HG03135 (cell line): ENCODE data around the gene P2RY6.

Experiments
- ATAC-seq: cut with Tn5 transposase; IDR thresholded peaks from one replicate; pipeline ENCODE4 v1.9.1; 2021; ENCODE audit warnings: mild to moderate bottlenecking, moderate library complexity; ENCODE audit not compliant: unreplicated experiment

The P2RY6 gene

GRCh38 chr11:73236854-73237253 lies 35.3 kb upstream of the P2RY6 start:
- no peak for ATAC-seq

GRCh38 chr11:73237471-73238290 lies 34.5 kb upstream of the P2RY6 start:
- no peak for ATAC-seq

GRCh38 chr11:73239111-73239521 lies 33.0 kb upstream of the P2RY6 start:
- ATAC-seq = no peak

- ATAC-seq = no peak
Measured at GRCh38 chr11:73239571-73240189, 32.5 kb upstream of the P2RY6 start.

GRCh38 chr11:73240190-73240781 lies 31.9 kb upstream of the P2RY6 start:
- no peak for ATAC-seq

GRCh38 chr11:73241300-73241699 lies 30.8 kb upstream of the P2RY6 start:
- ATAC-seq = no peak

- no peak for ATAC-seq
Measured at GRCh38 chr11:73242251-73243092, 29.7 kb upstream of the P2RY6 start.

- ATAC-seq = no peak
Measured at GRCh38 chr11:73243093-73243485, 29.0 kb upstream of the P2RY6 start.

GRCh38 chr11:73244589-73245240 lies 27.4 kb upstream of the P2RY6 start:
- no peak for ATAC-seq

GRCh38 chr11:73245461-73245860 lies 26.7 kb upstream of the P2RY6 start:
- no peak for ATAC-seq

- no peak for ATAC-seq
Measured at GRCh38 chr11:73246303-73246702, 25.8 kb upstream of the P2RY6 start.

- no peak for ATAC-seq
Measured at GRCh38 chr11:73248526-73249185, 23.5 kb upstream of the P2RY6 start.

GRCh38 chr11:73249304-73249703 lies 22.8 kb upstream of the P2RY6 start:
- no peak for ATAC-seq

GRCh38 chr11:73249853-73250783 lies 22.0 kb upstream of the P2RY6 start:
- ATAC-seq = no peak

- ATAC-seq = no peak
Measured at GRCh38 chr11:73252577-73253191, 19.5 kb upstream of the P2RY6 start.

- ATAC-seq = no peak
Measured at GRCh38 chr11:73257342-73258103, 14.6 kb upstream of the P2RY6 start.

GRCh38 chr11:73258104-73259035 lies 13.8 kb upstream of the P2RY6 start:
- no peak for ATAC-seq
